ENCODE results near the gene PHACTR1.

The PHACTR1 gene

GRCh38 chr6:12803486-12803885, 86.9 kb downstream of the PHACTR1 start:
- DNase-seq (ENCODE audit: low spot score), result peak; percentile 23

GRCh38 chr6:12804952-12805645, 88.5 kb downstream of the PHACTR1 start:
- no peak for DNase-seq (ENCODE audit: low spot score)

- no peak for DNase-seq (ENCODE audit: low spot score)
Measured at GRCh38 chr6:12806136-12806535, 89.6 kb downstream of the PHACTR1 start.

GRCh38 chr6:12806796-12807195, 90.2 kb downstream of the PHACTR1 start:
- DNase-seq (ENCODE audit: low spot score), result no peak

GRCh38 chr6:12811519-12811918, 95.0 kb downstream of the PHACTR1 start:
- DNase-seq (ENCODE audit: low spot score), result no peak

- DNase-seq (ENCODE audit: low spot score), result peak; percentile 60
Measured at GRCh38 chr6:12813321-12813720, 96.8 kb downstream of the PHACTR1 start.

GRCh38 chr6:12814015-12814414, 97.4 kb downstream of the PHACTR1 start:
- DNase-seq (ENCODE audit: low spot score), result no peak

GRCh38 chr6:12815089-12815488, 98.5 kb downstream of the PHACTR1 start:
- DNase-seq (ENCODE audit: low spot score), result no peak

GRCh38 chr6:12815884-12816600, 99.5 kb downstream of the PHACTR1 start:
- no peak for DNase-seq (ENCODE audit: low spot score)

- DNase-seq (ENCODE audit: low spot score), result no peak
Measured at GRCh38 chr6:12818324-12818723, 101.8 kb downstream of the PHACTR1 start.

GRCh38 chr6:12823847-12824246, 107.3 kb downstream of the PHACTR1 start:
- DNase-seq (ENCODE audit: low spot score), result no peak

GRCh38 chr6:12826584-12826983, 110.0 kb downstream of the PHACTR1 start:
- DNase-seq (ENCODE audit: low spot score), result no peak

GRCh38 chr6:12827921-12828320, 111.4 kb downstream of the PHACTR1 start:
- no peak for DNase-seq (ENCODE audit: low spot score)

- no peak for DNase-seq (ENCODE audit: low spot score)
Measured at GRCh38 chr6:12832226-12832735, 115.7 kb downstream of the PHACTR1 start.

- no peak for DNase-seq (ENCODE audit: low spot score)
Measured at GRCh38 chr6:12836009-12836408, 119.4 kb downstream of the PHACTR1 start.

- no peak for DNase-seq (ENCODE audit: low spot score)
Measured at GRCh38 chr6:12841619-12842018, 125.1 kb downstream of the PHACTR1 start.

- no peak for DNase-seq (ENCODE audit: low spot score)
Measured at GRCh38 chr6:12842114-12842513, 125.5 kb downstream of the PHACTR1 start.

GRCh38 chr6:12842658-12843057, 126.1 kb downstream of the PHACTR1 start:
- no peak for DNase-seq (ENCODE audit: low spot score)

GRCh38 chr6:12844284-12845223, 128.0 kb downstream of the PHACTR1 start:
- DNase-seq (ENCODE audit: low spot score), result peak; percentile 63

GRCh38 chr6:12845224-12846004, 128.8 kb downstream of the PHACTR1 start:
- no peak for DNase-seq (ENCODE audit: low spot score)

Measured in AG20443 (cell line).